Stomach (tissue), 9 donors: ENCODE measurements around the gene ARL14EP. TPM values are rescaled to one million over a fixed set of nuclear protein-coding genes. Genes with fewer than 3 reads are reported as not detected.

Experiments
- DNase-seq, 2 donors: peaks; one replicate each; pipeline versions ENCODE4 v3.0.0 to v3.0.0-alpha.2; 2013 to 2019
- H3K27ac ChIP-seq, 5 donors: fragments of 200-600 bp in 4 of 5; sonication (generic) in 4 of 5; one replicate each; pipeline ENCODE4 v1.5.1; 2013 to 2019; ENCODE audit warnings: mild to moderate bottlenecking in 1 of 5, moderate library complexity in 1 of 5
- H3K27me3 ChIP-seq, 3 donors: fragments of 200-600 bp; sonication (generic); one replicate each; pipeline ENCODE4 v1.5.1; 2017 to 2019; ENCODE audit warnings: mixed run types in 1 of 3
- H3K36me3 ChIP-seq, 4 donors: fragments of 200-600 bp; sonication (generic); 1 replicate in 3 of 4; 2 replicates in 1 of 4; pipeline ENCODE4 v1.5.1; 2016 to 2019
- H3K4me1 ChIP-seq, 4 donors: fragments of 200-600 bp; sonication (generic); one replicate each; pipeline ENCODE4 v1.5.1; 2016 to 2019
- H3K4me3 ChIP-seq, 4 donors: fragments of 200-600 bp; sonication (generic) in 3 of 4; one replicate each; pipeline ENCODE4 v1.5.1; 2016 to 2019; ENCODE audit warnings: mild to moderate bottlenecking in 1 of 4
- H3K9me3 ChIP-seq, 4 donors: fragments of 200-600 bp; sonication (generic); one replicate each; pipeline ENCODE4 v1.5.1; 2016 to 2019
- CTCF ChIP-seq, 7 experiments: fragments of 450-650 bp in 4 of 7; fragments of 200-600 bp in 3 of 7; sonication (generic) in 3 of 7; IDR thresholded peaks; one replicate each; pipeline ENCODE4 v1.5.1; 2016 to 2019; ENCODE audit warnings: antibody characterized with exemption in 7 of 7, control low read depth in 2 of 7, mild to moderate bottlenecking in 1 of 7
- EP300 ChIP-seq: sonication (generic); formaldehyde crosslinking; IDR thresholded peaks from one replicate; pipeline ENCODE4 v1.6.1; 2017; ENCODE audit warnings: antibody characterized with exemption
- POLR2A ChIP-seq, 4 donors: fragments of 450-650 bp; IDR thresholded peaks; one replicate each; pipeline ENCODE4 v1.6.1; 2016; ENCODE audit warnings: antibody characterized with exemption in 4 of 4, control low read depth in 2 of 4, mild to moderate bottlenecking in 1 of 4, moderate library complexity in 1 of 4
- POLR2AphosphoS5 ChIP-seq, 3 donors: sonication (generic); formaldehyde crosslinking; IDR thresholded peaks; one replicate each; pipeline ENCODE4 v1.6.1; 2016; ENCODE audit warnings: antibody characterized with exemption in 3 of 3
- WGBS, 5 donors: extraction: QIAGEN DNeasy Blood & Tissue Kit in 3 of 5; methylation state at CpG; one replicate each; pipeline versions ENCODE4 v1.1.5 to v1.1.7; 2013 to 2018; 5-methylcytosine and 5-hydroxymethylcytosine counted together
- intact Hi-C: fragments of 100-400 bp; cut with DNase I; formaldehyde crosslinking; loops from one replicate; pipeline ENCODE4 v1.15.1; 2023; ENCODE audit warnings: low total_unique reads
- polyA plus RNA-seq, 3 donors: library from polyadenylated mRNA; stranded (reverse); fragments of 200-250 nt; gene quantifications; one replicate each; pipeline ENCODE4 v1.2.3, GENCODE V29; 2013
- total RNA-seq, 5 donors: library from RNA; depleted of rRNA; stranded (reverse); fragments of >200 nt; gene quantifications; one replicate each; pipeline versions ENCODE4 v1.1.0 to v1.2.3, GENCODE V29; 2014 to 2016
- donor health status: healthy with polysubstance abuse.
- donor health status: Bipolar disorder and iron deficiency.
- donor health status: healthy.

ARL14EP gene
- total and polyA plus RNA-seq, 8 donors = 1.2 to 47.7 (median 15.4) TPM

- Histone ChIP-seq H3K4me1 (peaks cover 0 to 12% (median 0%) of the 10 kb centered on the region in 4 donors), H3K36me3 (no peaks in the 10 kb centered on the region), H3K4me3 (no peak overlapping the region), H3K9me3 (no peaks in the 10 kb centered on the region), H3K27me3 (no peaks in the 10 kb centered on the region), H3K27ac (no peak overlapping the region)
- intact Hi-C loops = no loop called here
- no peak for DNase-seq
- WGBS, 5 donors = 81 to 94% (median 89%) methylated on average over 4 of the region's 4 CpGs
- TF ChIP-seq POLR2A (IDR thresholded peaks at IDR 0.05) = no peak
- TF ChIP-seq EP300 = no peak
- TF ChIP-seq POLR2AphosphoS5 (IDR thresholded peaks at IDR 0.05) = no peak
- TF ChIP-seq CTCF (IDR thresholded peaks at IDR 0.05) = no peak
Measured at GRCh38 chr11:30368394-30368793, 45.5 kb downstream of the ARL14EP start.

GRCh38 chr11:30370164-30370563 is 47.3 kb downstream of the ARL14EP start:
- 73 to 80% (median 80%) methylated on average over 1 of the region's 1 CpG for WGBS, 5 donors
- no peak overlapping the region for H3K4me3 ChIP-seq
- H3K4me1 ChIP-seq = no peaks in the 10 kb centered on the region
- no peak for DNase-seq
- no peaks in the 10 kb centered on the region for H3K9me3 ChIP-seq
- no peak overlapping the region for H3K27ac ChIP-seq
- no peaks in the 10 kb centered on the region for H3K27me3 ChIP-seq
- H3K36me3 ChIP-seq = no peaks in the 10 kb centered on the region
- TF ChIP-seq CTCF (IDR thresholded peaks at IDR 0.05) (no peak), POLR2A (IDR thresholded peaks at IDR 0.05) (no peak), POLR2AphosphoS5 (IDR thresholded peaks at IDR 0.05) (no peak), EP300 (no peak)
- intact Hi-C loops = no loop called here

- intact Hi-C loops = no loop called here
- WGBS, 5 donors = 75 to 89% (median 79%) methylated on average over 2 of the region's 2 CpGs
- Histone ChIP-seq H3K4me1 (no peaks in the 10 kb centered on the region), H3K27ac (no peak overlapping the region), H3K4me3 (no peak overlapping the region), H3K36me3 (no peaks in the 10 kb centered on the region), H3K9me3 (no peaks in the 10 kb centered on the region), H3K27me3 (no peaks in the 10 kb centered on the region)
- no peak for DNase-seq
- TF ChIP-seq POLR2A (IDR thresholded peaks at IDR 0.05) (no peak), EP300 (no peak), CTCF (IDR thresholded peaks at IDR 0.05) (no peak), POLR2AphosphoS5 (IDR thresholded peaks at IDR 0.05) (no peak)
Measured at GRCh38 chr11:30377347-30377746, 54.4 kb downstream of the ARL14EP start.

- H3K4me3 ChIP-seq = no peak overlapping the region
- H3K9me3 ChIP-seq = no peaks in the 10 kb centered on the region
- no peaks in the 10 kb centered on the region for H3K27me3 ChIP-seq
- no peaks in the 10 kb centered on the region for H3K4me1 ChIP-seq
- H3K27ac ChIP-seq = no peak overlapping the region
- no peak for TF ChIP-seq POLR2A (IDR thresholded peaks at IDR 0.05)
- TF ChIP-seq CTCF (IDR thresholded peaks at IDR 0.05) = no peak
- TF ChIP-seq POLR2AphosphoS5 (IDR thresholded peaks at IDR 0.05) = no peak
- no peak for TF ChIP-seq EP300
- DNase-seq = no peak
- H3K36me3 ChIP-seq = no peaks in the 10 kb centered on the region
- intact Hi-C loops = no loop called here
Measured at GRCh38 chr11:30380846-30381245, 57.9 kb downstream of the ARL14EP start.
